Breast epithelium (tissue), 3 donors: ENCODE data around the gene CMA1.

ENCODE experiments used
- CTCF ChIP-seq, 3 donors: fragments of 450-650 bp; IDR thresholded peaks; one replicate each; pipeline ENCODE4 v1.5.1; 2016 to 2017; ENCODE audit warnings: antibody characterized with exemption in 3 of 3, mild to moderate bottlenecking in 3 of 3, moderate library complexity in 3 of 3
- POLR2AphosphoS5 ChIP-seq, 3 donors: sonication (generic); formaldehyde crosslinking; IDR thresholded peaks; one replicate each; pipeline ENCODE4 v1.6.1; 2017; ENCODE audit warnings: antibody characterized with exemption in 3 of 3

GRCh38 chr14:24463017-24463883 is 44.8 kb downstream of the CMA1 start:
- TF ChIP-seq CTCF (IDR thresholded peaks at IDR 0.05) (no peak), POLR2AphosphoS5 (IDR thresholded peaks at IDR 0.05) (no peak)
